K562 (cell line): ENCODE results near the gene PPM1M. TPM values are rescaled to one million over a fixed set of nuclear protein-coding genes. Genes with fewer than 3 reads are reported as not detected.

ENCODE experiments used
- ATAC-seq: fragments of 200-7000 bp; cut with Tn5 transposase; 3 replicates; pipeline ENCODE4 v1.9.1; 2020; ENCODE audit warnings: moderate library complexity
- BruUV-seq: library from RNA; stranded (reverse); fragments of 400-500 nt; replicated peaks from 2 replicates; lab custom pipeline; 2021; lab: Mats Ljungman, UMichigan
- CTCF ChIA-PET: fragments of 300-600 bp; formaldehyde crosslinking; extraction: SDS; loops from one replicate; lab custom pipeline; 2021; ENCODE audit warnings: low intra/inter-chr PET ratio; lab: Yijun Ruan, JAX
- POLR2A ChIA-PET: fragments of 300-600, 350-650 bp; sonication (Branson Sonifier 250); formaldehyde crosslinking; extraction: SDS; loops from one replicate; lab custom pipeline; 2021; ENCODE audit warnings: antibody characterized with exemption, inconsistent platforms; lab: Yijun Ruan, JAX
- DNase-seq, 4 experiments: peaks; one replicate each; pipeline versions ENCODE4 v3.0.0 to v3.0.0-alpha.2; 2011 to 2018; ENCODE audit warnings: low spot score in 3 of 4, mixed read lengths in 3 of 4; ENCODE audit errors: extremely low read depth in 1 of 4
- FAIRE-seq: peaks from 2 replicates; lab custom pipeline; 2011; peaks lifted over from hg19 to GRCh38; lab: Jason Lieb, UNC
- H2AFZ ChIP-seq: 2 replicates; pipeline ENCODE4 v1.6.0; 2011; ENCODE audit warnings: low read depth, low read length, control low read depth, inconsistent platforms
- H3K27ac ChIP-seq: fragments of 200-600 bp; 3 replicates; pipeline ENCODE4 v1.8.0; 2011; ENCODE audit warnings: low read depth, mild to moderate bottlenecking, control low read depth, inconsistent platforms, low read length, moderate library complexity, mixed read lengths; ENCODE audit errors: extremely low read depth
- H3K27me3 ChIP-seq, 2 experiments: fragments of 300-600 bp in 1 of 2; 2 replicates in 1 of 2; 3 replicates in 1 of 2; pipeline versions ENCODE4 v1.6.0 to v1.8.0; 2011; ENCODE audit warnings: inconsistent platforms in 2 of 2, low read length in 2 of 2, mild to moderate bottlenecking in 1 of 2, mixed read lengths in 1 of 2, moderate library complexity in 1 of 2; ENCODE audit not compliant: control insufficient read depth in 2 of 2, insufficient read depth in 2 of 2
- H3K36me3 ChIP-seq: fragments of 300-600 bp; 3 replicates; pipeline ENCODE4 v1.8.0; 2011; ENCODE audit warnings: mild to moderate bottlenecking, low read length, inconsistent platforms; ENCODE audit not compliant: control insufficient read depth, insufficient read depth
- H3K4me1 ChIP-seq, 2 experiments: fragments of 200-600 bp in 1 of 2; replicated peaks in 1 of 2; 2 replicates in 1 of 2; 3 replicates in 1 of 2; pipeline versions ENCODE4 v1.5.1 to v1.8.0; 2011; ENCODE audit warnings: inconsistent platforms in 2 of 2, low read length in 2 of 2, mild to moderate bottlenecking in 1 of 2, mixed read lengths in 1 of 2, moderate library complexity in 1 of 2; ENCODE audit not compliant: control insufficient read depth in 2 of 2, insufficient read depth in 2 of 2
- H3K4me2 ChIP-seq: 2 replicates; pipeline ENCODE4 v1.6.1; 2011; ENCODE audit warnings: low read length, control low read depth, inconsistent platforms, mixed read lengths; ENCODE audit not compliant: insufficient read depth
- H3K4me3 ChIP-seq: fragments of 200-600 bp; sonication (generic), shearing (Covaris generic); 2 replicates; pipeline ENCODE4 v1.5.1; 2016; ENCODE audit warnings: control low read depth, inconsistent platforms
- H3K79me2 ChIP-seq: fragments of 200-600 bp; 3 replicates; pipeline ENCODE4 v1.8.0; 2011; ENCODE audit warnings: low read length, inconsistent platforms; ENCODE audit not compliant: control insufficient read depth, insufficient read depth
- H3K9ac ChIP-seq, 2 experiments: 2 replicates each; pipeline versions ENCODE4 v1.6.0 to v1.6.1; 2011; ENCODE audit warnings: low read depth in 2 of 2, low read length in 2 of 2, control low read depth in 1 of 2, inconsistent platforms in 1 of 2, mild to moderate bottlenecking in 1 of 2, mixed read lengths in 1 of 2; ENCODE audit not compliant: insufficient read depth in 1 of 2
- H3K9me1 ChIP-seq: one replicate; pipeline ENCODE4 v1.6.0; 2011; ENCODE audit warnings: inconsistent platforms, mild to moderate bottlenecking, low read length, moderate library complexity; ENCODE audit not compliant: control insufficient read depth, insufficient read depth
- H3K9me3 ChIP-seq: replicated peaks from 2 replicates; pipeline ENCODE4 v1.5.1; 2011; ENCODE audit warnings: low read depth, low read length, inconsistent platforms; ENCODE audit not compliant: control insufficient read depth, insufficient read depth
- H4K20me1 ChIP-seq: replicated peaks from 2 replicates; pipeline ENCODE4 v1.6.1; 2011; ENCODE audit warnings: low read length, inconsistent platforms, mixed read lengths; ENCODE audit not compliant: control insufficient read depth, insufficient read depth
- CAMTA2 ChIP-seq: fragments of 250-450 bp; sonication (Bioruptor Pico); conservative IDR thresholded peaks from 2 replicates; pipeline ENCODE4 v1.5.1; 2022
- CEBPB ChIP-seq: fragments of 450-650 bp; IDR thresholded peaks from 2 replicates; pipeline ENCODE4 v1.6.1; 2016; ENCODE audit warnings: missing genetic modification characterization, missing compliant biosample characterization
- CXXC5 ChIP-seq: fragments of 250-450 bp; sonication (Bioruptor Pico); IDR thresholded peaks from 2 replicates; pipeline ENCODE4 v1.8.0; 2022; ENCODE audit warnings: inconsistent platforms, mild to moderate bottlenecking, moderate library complexity
- HNRNPK ChIP-seq: fragments of 200-400 bp; formaldehyde crosslinking; IDR thresholded peaks from one replicate; pipeline ENCODE4 v1.6.1; 2018; ENCODE audit warnings: mild to moderate bottlenecking, low read depth, low read length; ENCODE audit not compliant: poor library complexity, severe bottlenecking
- HNRNPL ChIP-seq: fragments of 200-400 bp; formaldehyde crosslinking; IDR thresholded peaks from 2 replicates; pipeline ENCODE4 v1.6.1; 2017; ENCODE audit warnings: low read depth, mild to moderate bottlenecking, low read length
- MIER1 ChIP-seq: fragments of 450-650 bp; IDR thresholded peaks from 2 replicates; pipeline ENCODE4 v1.6.1; 2016; ENCODE audit warnings: antibody characterized with exemption, mild to moderate bottlenecking, low read depth
- RBM39 ChIP-seq: fragments of 200-400 bp; formaldehyde crosslinking; optimal IDR thresholded peaks from 2 replicates; pipeline ENCODE3; 2018; ENCODE audit warnings: low read depth, low read length
- STAG1 ChIP-seq: sonication (generic); formaldehyde crosslinking; IDR thresholded peaks from 2 replicates; pipeline ENCODE4 v1.5.0; 2020; ENCODE audit warnings: missing genetic modification reagents, borderline replicate concordance
- ZNF134 ChIP-seq: fragments of 250-450 bp; sonication (Bioruptor Pico); conservative IDR thresholded peaks from 2 replicates; pipeline ENCODE4 v1.4.0; 2020
- ZNF224 ChIP-seq: sonication (generic); formaldehyde crosslinking; IDR thresholded peaks from 2 replicates; pipeline ENCODE4 v1.8.0; 2022; ENCODE audit warnings: mild to moderate bottlenecking, missing genetic modification reagents
- ZNF57 ChIP-seq: fragments of 450-650 bp; formaldehyde crosslinking; IDR thresholded peaks from 2 replicates; pipeline ENCODE4 v1.4.0; 2020; ENCODE audit warnings: mild to moderate bottlenecking, moderate library complexity
- WGBS: fragments of 100-300 bp; shearing (Covaris generic); methylation state at CpG from one replicate; pipeline ENCODE4 v1.1.6; 2016; ENCODE audit warnings: low coverage, mixed read lengths; ENCODE audit not compliant: insufficient coverage; ENCODE audit errors: missing lambda C conversion rate; 5-methylcytosine and 5-hydroxymethylcytosine counted together
- in situ Hi-C: fragments of 300-500 bp; cut with MboI; formaldehyde crosslinking; loops from 4 replicates; pipeline ENCODE4 v1.15.0; 2018; ENCODE audit warnings: inconsistent platforms, mixed read lengths
- intact Hi-C: fragments of 100-400 bp; cut with micrococcal nuclease; formaldehyde crosslinking; loops from 2 replicates; pipeline ENCODE4 v1.14.2; 2022
- polyA plus RNA-seq, 8 experiments: library from polyadenylated mRNA; depleted of rRNA in 4 of 8; stranded (reverse) in 5 of 8; unstranded in 3 of 8; fragments of >200 nt; fragmentation: Nextera tagmentation in 2 of 8; fragmentation: Illumina TruSeq in 1 of 8; extraction: Ambion mirVana in 2 of 8; extraction: Trizol in 1 of 8; gene quantifications; 2 replicates each; pipeline versions ENCODE4 v1.2.1 to v1.2.3, GENCODE V29; 2011 to 2014; ENCODE audit warnings: inconsistent platforms in 1 of 8, missing spikeins in 1 of 8
- total RNA-seq, 7 experiments: library from RNA; depleted of rRNA in 6 of 7; stranded (reverse); fragments of >200 nt in 6 of 7; fragmentation: Illumina TruSeq in 2 of 7; extraction: Trizol in 2 of 7; gene quantifications; 2 replicates each; pipeline versions ENCODE4 v1.2.1 to v1.2.3, GENCODE V29; 2011 to 2021; ENCODE audit warnings: low replicate concordance in 1 of 7
- TF ChIP-seq, protein P1 (sequence below): sonication (generic); formaldehyde crosslinking; IDR thresholded peaks from 2 replicates; pipeline ENCODE4 v1.8.0; 2022; ENCODE audit warnings: mild to moderate bottlenecking, missing genetic modification reagents

Gene PPM1M
- total and polyA plus RNA-seq, 9 of the 15 experiments (the other 6 are each of a cell fraction or from before 2014, with no cell fraction given) = 1.4 to 9.2 (median 4.4) TPM

DNA sequence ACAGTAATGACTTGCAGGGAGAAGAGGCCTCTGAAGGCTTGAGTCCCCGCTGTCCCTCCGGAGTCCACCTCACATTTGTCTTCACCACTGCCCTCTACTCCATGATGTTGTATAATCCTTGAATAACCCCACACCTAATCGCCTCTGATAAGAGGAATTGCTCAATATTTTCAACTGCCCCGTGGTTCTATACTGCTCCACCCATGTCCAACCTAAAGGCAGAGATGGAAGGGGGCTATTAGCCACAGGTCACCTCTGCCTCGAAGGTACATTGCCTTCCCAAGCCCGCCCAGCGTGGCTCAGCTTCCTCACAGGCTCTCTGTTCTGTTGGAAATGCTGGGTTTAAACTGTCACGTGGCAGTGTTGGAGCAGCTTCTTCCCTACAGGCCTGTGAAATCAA is 32.6 kb upstream of the PPM1M start:
- 75% methylated on average over 8 of the region's 8 CpGs for WGBS
- Histone ChIP-seq H3K4me2 (no peak overlapping the region), H3K9me1 (no peaks in the 10 kb centered on the region), H3K4me1 (peaks cover 6 to 12% of the 10 kb centered on the region in 2 experiments; a peak in 3 of 5 replicates), H2AFZ (no peak overlapping the region), H3K9me3 (no peaks in the 10 kb centered on the region), H3K9ac (no peak overlapping the region), H4K20me1 (no peaks in the 10 kb centered on the region), H3K27me3 (no peaks in the 10 kb centered on the region), H3K27ac (no peak overlapping the region), H3K36me3 (peaks cover 69% of the 10 kb centered on the region), H3K4me3 (no peak overlapping the region), H3K79me2 (no peaks in the 10 kb centered on the region)
- no peak for ATAC-seq
- no peak for FAIRE-seq
- TF ChIP-seq CEBPB (tag) = peak; percentile 67
- no peak for TF ChIP-seq CXXC5 (CRISPR knock-in tag)
- in situ Hi-C loops = no loop called here
- POLR2A ChIA-PET = interaction anchor here (0.6 kb wide), 1 partner anchor 230 kb away, joined by 3 read pairs; no protein-coding TSS in a partner anchor
- CTCF ChIA-PET = no interaction called here
- intact Hi-C loops = no loop called here
- no TSS peak for BruUV-seq
- DNase-seq = no peak

DNA sequence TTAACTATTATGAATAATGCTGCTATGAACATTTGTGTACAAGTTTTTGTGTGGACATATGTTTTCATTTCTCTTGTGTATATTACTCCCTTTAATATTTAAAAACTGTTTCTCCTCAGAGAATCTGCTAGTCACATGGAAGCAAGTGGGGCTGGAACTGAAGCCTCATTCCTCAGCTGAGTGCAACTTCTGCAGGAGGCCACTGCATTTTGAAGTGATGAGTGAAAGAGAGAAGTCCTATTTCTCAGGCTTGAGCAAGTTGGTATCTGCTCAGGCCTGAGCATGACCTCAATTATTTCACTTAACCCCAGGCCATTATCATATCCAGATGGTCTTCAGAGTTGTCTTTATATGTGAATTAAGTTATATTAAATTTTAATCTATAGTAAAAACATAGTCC is 31.7 kb upstream of the PPM1M start:
- Histone ChIP-seq H3K9ac (no peak overlapping the region), H3K79me2 (no peaks in the 10 kb centered on the region), H3K4me1 (peaks cover 15 to 21% of the 10 kb centered on the region in 2 experiments), H3K4me2 (no peak overlapping the region), H3K27ac (no peak overlapping the region), H3K27me3 (no peaks in the 10 kb centered on the region), H3K9me1 (no peaks in the 10 kb centered on the region), H3K4me3 (no peak overlapping the region), H3K36me3 (peaks cover 60% of the 10 kb centered on the region), H3K9me3 (no peaks in the 10 kb centered on the region), H4K20me1 (no peaks in the 10 kb centered on the region), H2AFZ (no peak overlapping the region)
- DNase-seq = no peak
- no peak for ATAC-seq
- ChIA-PET POLR2A (no interaction called here), CTCF (interaction anchor here (0.6 kb wide), 1 partner anchor 212 kb away, joined by 3 read pairs; no protein-coding TSS in a partner anchor)
- in situ Hi-C loops (no loop called here), intact Hi-C loops (no loop called here)
- TF ChIP-seq, protein P1, sequence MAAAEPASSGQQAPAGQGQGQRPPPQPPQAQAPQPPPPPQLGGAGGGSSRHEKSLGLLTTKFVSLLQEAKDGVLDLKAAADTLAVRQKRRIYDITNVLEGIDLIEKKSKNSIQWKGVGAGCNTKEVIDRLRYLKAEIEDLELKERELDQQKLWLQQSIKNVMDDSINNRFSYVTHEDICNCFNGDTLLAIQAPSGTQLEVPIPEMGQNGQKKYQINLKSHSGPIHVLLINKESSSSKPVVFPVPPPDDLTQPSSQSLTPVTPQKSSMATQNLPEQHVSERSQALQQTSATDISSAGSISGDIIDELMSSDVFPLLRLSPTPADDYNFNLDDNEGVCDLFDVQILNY (CRISPR knock-in tag) = no peak
- TF ChIP-seq ZNF134 (CRISPR knock-in tag) (no peak), MIER1 (no peak), CAMTA2 (no peak), RBM39 (no peak), ZNF57 (CRISPR knock-in tag) (no peak), STAG1 (no peak), HNRNPL (no peak), HNRNPK (no peak), ZNF224 (no peak)
- FAIRE-seq = no peak
- BruUV-seq = no TSS peak
